NCI-H460 (cell line): Measurements from ENCODE around the gene SLC4A3. TPM values are rescaled to one million over a fixed set of nuclear protein-coding genes. Genes with fewer than 3 reads are reported as not detected.
"Not testable (repeated sequence)": the region's sequence is repeated elsewhere in the genome, so short reads cannot be mapped to it uniquely, and the experiment has no call there.

Source experiments
- DNase-seq: peaks from one replicate; pipeline ENCODE4 v3.0.0-alpha.2; 2016; ENCODE audit warnings: low read depth; ENCODE audit errors: extremely low read depth
- total RNA-seq: library from RNA; depleted of rRNA; stranded (reverse); fragments of >200 nt; shearing (Covaris generic); gene quantifications from 2 replicates; pipeline ENCODE4 v1.2.3, GENCODE V29; 2014

SLC4A3 gene
- total RNA-seq, 1 experiment from 2014 or later = 0.97 TPM

DNA sequence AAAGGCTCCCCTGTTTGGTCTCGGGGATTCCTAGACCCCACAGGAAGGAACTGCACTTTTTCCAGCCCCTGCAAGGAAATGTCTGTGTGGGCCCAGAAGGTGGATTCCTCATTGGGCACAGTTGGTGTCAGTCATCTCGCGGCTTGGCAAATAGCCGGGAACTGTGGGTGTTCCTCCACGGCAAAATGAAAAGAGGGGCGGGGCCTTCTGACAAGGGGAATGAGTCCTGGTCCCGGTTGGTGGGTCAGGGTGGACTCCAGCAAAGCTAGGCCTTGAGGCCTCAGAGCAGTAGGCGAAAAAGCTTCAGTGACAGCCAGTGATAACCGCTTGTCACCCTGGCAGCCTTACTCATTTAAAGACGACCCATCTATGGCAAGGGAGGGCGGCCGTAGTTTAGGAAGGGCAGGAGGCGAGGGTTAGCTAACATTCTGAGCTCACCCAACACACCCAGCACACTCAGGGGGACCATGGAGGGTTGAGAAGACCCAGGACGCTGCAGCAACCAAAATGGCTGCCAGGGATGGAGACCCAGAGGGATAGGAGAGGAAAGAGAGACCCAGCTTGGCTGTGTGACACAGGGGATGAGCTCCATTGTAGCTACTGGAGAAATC, 16.5 kb downstream of the SLC4A3 start:
- DNase-seq = no peak

DNA sequence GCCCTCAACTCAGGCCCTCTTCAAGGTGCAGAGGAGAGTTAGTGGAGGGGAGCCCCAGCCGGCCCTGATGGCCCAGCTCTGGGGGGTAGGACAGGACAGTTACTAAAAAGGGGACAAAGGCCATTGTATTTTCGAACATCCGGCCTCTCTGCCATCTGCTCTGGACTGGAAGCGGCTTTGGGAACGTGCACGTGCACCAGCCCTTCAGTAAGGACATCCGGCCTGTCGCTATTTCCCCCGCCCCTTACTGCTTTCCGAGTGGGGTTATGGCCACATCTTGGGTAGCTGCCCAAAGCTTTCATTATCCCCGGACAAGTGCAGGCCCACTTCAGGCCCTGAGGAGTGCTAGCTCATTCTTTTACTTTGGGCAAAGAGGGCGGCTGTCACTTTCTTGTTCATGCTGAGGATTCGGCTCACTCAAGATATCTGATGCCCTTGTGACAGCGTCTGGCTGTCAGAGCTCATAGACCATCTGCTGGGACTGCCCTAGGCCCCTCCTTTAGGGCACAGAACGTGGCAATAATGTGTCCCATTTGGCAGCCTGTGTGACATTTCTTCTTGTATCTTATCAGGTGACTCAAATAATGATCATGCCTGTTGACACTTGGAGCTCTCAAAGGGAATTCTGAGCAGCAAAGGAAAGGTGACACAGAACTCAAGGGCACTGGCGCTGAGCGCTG, 17.5 kb downstream of the SLC4A3 start:
- DNase-seq = no peak

DNA sequence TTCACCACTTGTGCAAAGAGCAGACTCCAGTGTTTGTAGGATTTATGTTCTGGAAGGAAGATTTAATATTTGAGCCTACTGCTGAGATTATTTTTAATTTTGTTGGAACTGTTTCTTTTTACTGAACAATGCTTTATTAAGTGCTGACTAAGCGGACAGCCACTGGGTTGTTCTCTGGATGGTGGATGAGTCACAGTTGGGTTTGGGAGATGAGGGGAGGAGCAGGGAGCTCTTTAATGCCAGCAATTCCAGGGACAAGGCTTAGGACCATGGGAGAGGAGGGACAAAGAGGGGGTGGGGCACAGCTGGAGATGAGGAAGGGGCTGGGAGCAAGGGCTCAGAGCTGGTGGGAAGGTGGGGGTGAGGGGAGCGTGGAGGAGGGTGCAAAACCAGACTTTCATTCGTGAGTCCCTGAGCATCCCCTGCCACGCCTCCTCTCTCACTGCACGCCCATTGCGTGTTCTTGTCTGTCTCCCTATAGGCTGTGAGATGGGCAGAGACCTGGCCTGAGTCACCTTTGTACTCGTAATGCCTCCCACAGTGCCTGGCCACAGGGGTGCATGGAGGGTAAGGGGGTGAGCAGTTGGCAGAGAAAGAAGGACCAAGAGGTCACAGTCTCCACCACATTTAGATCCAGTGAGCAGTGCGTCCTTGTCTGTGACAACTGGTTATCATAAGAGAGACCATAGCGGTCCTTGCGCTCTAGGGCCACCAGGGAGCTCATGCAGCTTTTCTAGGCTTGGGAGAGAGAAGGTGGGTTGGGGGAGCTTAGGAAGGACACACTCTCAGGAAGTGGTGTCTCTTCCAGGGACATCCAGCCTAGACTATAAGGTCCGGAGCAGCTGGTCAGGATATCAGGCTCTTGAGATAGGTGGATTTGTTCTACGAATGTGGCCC, 18.4 kb downstream of the SLC4A3 start:
- no peak for DNase-seq

DNA sequence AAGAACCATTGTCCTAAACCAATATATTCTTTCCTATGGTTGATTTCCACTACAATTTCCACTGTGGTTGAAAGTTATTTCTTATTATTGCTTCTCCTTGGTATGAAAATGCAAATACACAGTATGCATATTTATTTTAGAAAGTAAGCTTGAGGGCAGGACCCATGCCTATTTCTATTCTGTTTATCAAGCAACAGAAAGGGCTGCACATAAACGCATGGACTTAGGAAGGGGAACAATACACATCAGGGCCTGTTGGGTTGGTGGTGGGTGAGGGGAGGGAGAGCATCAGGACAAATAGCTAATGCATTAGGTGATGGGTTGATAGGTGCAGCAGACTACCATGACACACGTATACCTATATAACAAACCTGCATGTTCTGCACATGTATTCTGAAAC, 20.7 kb downstream of the SLC4A3 start:
- no peak for DNase-seq

DNA sequence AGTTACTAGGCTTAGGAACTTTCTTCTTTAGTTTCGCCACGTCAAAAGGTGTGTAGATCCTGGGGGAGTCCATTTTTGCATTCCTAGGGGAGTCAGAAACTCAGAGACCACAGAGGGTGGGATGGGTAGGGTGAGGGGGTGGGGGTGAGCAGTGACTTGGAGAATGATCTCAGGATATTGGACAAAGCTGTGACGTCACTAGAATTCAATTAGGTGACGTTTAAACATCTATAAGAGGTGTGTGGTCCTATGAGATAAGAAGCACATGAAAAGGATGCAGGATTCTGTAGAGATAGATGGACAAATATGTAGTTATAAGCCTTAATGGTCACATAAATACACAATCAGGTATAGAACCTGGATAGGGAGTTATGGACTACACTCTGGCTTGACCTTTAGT, 21.5 kb downstream of the SLC4A3 start:
- no peak for DNase-seq

DNA sequence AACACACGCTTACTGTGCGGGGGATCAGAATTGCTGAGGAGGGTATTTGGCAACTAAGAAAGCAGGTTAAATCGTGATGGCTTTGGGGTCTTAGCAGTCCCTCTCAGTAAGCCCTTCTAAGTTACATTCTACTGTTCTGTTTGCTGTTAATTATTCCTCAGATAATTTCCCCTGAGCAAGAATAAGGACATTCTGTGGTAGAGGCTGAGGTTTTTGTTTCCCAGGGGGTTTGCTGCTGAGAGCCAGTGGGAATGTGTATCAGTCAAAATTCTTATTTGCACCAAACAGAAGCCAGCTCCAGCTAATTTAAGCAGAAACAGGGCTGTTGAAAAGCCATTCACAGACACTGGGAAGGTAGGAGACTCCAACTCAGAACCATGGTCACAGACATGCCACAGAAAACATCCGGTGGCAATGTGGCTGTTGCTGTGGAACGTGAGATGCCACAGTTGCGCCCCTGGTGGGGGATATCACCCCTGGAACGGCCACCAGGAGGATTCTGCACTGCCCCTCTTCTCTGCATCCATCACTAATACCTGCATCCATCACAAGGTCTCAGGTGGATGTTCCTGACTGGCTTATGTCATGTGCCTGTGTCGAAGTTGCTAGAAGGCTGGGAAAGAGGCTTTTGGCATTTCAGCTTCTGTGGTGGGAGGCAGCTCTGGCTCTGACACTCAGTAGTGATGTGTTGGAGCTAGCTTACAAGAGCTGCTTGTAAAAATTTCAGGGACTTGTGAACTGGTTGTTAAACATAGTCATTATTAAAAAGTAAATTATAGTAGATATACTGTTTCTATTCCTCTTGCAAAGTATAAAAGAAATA, 23.2 kb downstream of the SLC4A3 start:
- DNase-seq = no peak

DNA sequence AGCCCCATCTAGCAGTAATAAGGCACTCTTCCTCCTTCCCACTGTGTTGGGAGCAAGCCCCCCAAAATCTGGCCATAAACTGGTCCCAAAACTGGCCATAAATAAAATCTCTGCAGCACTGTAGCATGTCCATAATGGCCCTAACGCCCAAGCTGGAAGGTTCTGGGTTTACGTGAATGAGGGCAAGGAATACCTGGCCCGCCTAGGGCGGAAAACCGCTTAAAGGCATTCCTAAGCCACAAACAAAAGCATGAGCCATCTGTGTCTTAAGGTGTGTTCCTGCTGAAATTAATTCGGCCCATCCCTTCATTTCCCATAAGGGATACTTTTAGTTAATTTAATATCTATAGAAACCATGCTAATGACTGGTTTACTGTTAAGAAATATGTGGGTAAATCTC, 24.2 kb downstream of the SLC4A3 start:
- not testable (repeated sequence) for DNase-seq

DNA sequence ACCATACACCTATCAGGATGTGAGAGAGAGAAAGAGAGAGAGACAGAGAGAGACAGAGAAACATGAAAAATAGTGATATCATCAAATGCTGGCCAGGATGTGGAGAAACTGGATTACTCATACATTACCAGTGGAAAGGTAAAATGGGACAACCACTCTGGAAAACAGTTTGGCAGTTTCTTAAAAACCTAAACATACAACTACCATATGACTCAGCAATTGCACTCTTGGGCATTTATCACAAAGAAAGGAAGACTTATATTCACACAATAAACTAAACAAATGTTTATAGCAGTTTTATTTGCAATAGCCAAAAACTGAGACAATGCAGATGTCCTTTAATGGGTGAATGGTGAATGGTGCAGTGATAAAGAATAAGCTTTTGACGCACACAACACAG, 29.1 kb downstream of the SLC4A3 start:
- no peak for DNase-seq

DNA sequence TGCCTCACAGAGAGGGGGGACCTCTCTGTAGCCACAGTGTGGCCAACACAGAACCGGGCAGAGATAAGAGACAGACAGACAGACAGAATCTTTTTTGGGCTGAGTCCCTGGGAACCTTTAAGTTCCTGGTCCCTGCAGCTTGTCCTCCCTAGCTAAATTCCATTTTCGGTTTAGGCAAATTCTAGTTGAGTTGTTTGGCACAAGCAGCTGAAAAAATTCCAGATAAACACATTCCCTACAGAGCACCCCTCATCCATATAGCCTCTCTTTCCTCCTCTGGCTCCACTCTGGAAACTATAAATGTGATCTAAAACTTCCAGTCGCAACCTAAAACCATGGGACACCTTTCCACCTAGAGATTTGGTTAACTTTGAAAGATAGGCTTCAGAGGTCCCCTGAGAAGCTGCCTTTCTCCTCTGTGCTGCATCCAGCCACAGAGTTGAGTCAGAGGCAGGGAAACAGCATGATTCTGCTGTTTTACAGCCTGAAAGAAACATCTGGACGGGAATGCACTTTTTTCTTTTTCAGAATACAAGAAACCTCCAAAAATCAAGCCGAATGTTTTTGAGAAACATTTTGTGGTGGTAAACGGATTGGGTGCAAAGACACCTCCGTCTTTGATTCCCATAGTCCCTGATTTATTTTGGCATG, 30.9 kb downstream of the SLC4A3 start:
- DNase-seq = no peak

DNA sequence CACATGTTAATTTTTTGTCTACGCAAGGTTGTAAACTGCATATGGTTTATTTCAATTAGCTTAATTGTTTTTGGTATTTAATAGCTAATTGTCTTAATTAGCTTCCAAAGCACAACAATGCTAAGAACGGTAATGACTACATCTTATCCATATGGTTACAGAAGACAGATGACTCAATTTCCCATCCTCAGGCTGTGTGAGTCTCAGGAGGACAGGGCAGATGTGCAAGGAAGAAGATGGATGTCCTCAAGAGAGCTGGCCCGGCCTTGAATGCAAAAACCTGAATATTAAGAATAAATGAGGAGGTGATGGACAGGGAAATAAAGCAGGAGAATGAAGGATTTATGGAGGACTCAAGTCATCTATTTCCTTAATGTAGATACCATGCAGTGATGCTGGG, 31.4 kb downstream of the SLC4A3 start:
- DNase-seq = no peak

DNA sequence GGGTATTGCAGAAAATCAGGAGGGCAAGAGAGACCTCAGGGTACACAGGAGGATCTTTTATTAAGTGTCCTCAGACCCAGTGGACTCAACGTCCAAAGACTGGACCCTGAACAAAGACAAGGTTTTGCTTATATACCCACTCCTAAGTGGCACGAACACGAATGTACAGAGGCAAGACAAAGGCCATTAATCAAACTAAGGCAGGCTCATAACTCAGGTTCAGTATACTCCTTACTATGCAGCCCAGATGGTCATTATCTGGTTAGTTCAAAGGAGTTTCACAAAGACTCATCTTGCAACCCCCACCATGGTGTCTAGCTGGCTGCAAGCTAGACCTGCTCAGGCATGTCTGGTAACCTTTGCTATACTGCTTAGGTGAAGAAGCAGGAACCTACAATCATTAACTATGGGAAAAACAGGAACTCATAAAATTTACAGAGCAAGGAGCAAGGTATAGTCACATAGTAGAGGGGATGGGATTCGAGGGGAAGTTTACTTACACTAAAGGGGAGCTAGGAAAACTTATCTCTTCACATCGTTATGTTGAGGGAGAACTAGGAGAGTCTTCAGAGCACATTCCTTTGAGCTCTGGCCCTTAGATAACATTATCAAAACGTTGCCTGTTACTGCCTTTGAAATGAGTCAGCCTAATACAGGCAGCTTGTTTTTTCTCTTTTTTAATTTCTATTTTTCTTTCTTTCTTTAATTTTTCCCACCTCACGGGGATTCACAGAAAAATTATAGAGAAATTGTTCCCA, 33.9 kb downstream of the SLC4A3 start:
- DNase-seq = no peak

DNA sequence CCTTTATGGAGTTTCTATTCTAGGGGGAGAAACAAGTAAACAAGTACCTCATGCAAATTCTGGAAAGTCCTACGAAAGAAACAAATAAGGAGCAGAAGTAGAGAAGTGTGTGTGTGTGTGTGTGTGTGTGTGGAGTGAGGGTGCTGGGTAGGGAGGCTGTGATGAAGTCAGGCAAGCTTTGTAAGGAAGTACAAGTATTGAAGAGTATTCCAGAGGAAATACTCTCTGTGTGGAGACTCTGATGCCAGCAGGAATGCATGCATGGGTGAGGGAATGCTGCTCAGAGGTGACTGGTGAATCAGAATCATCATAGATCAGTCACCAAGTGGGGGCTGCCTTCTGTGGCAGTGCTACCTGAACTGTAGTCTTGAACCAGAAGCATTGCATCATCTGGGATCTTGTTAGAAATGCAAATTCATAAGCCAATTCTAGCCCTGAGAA, 34.5 kb downstream of the SLC4A3 start:
- no peak for DNase-seq

DNA sequence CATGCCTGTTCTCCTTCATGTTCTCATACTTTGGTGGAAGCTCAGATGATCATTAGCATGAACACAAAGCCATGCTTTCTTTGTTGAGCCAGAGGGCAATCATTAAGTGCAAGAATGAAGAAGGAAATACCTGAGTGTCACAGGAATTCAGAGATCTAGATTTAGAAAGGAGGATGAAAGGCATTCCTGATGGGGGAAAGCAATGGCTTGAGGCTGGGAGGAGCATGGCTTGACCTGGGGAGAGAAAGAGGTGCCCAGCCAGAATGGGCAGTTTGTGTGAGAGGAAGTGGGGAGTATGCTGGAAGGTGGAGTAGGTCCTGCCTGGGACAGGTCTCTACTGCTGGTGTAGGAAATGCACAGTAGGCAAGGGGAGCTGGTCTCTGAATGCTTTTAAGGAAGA, 35.1 kb downstream of the SLC4A3 start:
- no peak for DNase-seq

DNA sequence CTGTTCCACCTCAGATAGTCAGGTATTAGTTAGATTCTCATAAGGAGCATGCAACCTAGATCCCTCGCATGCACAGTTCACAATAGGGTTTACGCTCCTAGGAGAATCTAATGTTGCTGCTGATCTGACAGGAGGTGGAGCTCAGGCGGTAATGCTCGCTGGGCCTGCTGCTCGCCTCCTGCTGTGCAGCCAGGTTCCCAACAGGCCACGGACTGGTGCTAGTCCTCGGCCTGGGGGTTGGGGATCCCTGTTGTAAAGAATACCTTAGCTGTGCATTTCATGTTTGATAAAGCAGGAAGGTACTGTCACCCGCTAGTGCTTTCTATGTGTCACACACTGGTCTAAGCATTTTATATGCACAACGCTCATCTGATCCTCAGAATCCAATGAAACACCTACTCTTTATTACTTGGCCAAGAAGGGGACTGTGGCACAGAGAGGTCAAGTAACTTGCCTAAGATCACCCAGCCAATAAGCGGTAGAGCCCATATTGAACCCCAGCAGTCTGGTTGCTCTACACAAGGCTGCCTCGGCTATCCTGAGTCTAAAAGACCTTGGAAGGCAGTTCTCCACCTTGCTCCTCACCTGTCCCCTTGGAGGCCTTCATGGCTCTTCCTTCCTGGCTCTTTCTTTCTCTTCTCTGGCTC, 35.8 kb downstream of the SLC4A3 start:
- no peak for DNase-seq

DNA sequence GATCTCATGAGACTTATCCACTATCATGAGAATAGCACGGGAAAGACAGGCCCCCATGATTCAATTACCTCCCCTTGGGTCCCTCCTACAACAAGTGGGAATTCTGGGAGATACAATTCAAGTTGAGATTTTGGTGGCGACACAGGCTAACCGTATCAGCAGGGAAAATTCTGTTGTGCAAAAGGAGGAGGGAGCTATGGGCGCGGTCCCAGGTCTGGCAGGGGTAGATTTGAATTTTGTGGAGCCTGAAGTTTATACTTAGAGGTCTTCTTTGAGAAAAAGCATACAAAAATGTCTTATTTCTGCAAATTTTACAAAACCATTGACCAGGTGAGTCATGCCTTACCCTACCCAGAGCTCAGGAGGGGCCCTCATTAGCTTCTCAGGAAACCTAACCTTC, 36.6 kb downstream of the SLC4A3 start:
- no peak for DNase-seq

DNA sequence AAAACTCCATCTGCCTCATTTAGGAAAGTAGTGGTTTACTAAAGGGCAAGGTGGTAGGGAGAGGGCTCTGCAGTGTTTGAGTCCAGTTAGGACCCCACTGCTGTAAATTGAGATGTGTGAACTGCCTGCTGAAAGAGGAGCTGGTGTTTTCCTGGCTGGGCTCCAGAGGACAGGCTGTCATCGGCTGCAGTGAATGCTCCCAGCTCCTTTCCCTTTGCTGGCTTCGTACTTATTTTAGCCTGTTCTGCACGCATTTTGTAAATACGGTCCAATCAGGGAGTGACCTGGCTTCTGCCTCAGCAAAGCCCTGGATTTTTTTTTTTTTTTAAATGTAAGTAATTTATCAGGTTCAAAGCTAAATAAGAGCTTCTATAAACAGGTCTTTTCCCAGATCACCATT, 37.5 kb downstream of the SLC4A3 start:
- DNase-seq = no peak

DNA sequence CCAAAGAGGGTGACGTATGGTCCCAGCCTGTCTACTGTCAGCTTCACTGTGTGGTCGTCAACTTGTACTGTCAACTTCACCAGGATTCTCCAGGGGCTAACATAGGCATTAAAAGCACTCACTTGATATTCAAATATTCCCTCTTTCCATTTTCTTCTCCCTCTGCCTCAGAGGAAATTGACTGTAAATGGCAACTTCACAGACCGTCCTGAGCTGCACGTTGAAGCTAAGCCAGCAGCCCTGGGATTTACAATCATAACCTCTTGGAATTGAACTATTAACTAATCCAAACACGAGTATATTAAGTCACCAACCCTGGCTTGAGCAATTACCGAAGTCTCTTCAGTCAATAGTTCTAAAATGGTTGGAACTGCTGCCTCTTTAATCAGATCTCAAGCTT, 38.5 kb downstream of the SLC4A3 start:
- no peak for DNase-seq

DNA sequence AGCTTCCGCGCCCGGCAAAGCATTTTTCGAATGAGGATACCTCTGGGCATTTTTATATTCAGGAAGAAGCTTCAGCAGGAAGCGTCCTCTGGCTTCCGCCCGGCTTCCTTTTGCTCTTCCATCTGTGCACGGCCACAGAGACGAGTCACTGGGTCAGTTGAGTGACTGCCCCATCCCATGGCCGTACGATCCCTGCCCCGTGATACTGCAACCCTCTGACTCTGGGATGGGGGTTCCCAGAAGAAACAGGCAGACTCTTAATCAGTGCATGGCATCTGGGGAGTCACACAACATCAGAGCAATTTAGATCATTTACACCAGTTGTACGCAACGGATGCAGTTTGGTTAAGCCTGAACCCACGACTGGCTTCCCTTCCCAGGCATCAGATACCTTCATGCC, 40.9 kb downstream of the SLC4A3 start:
- no peak for DNase-seq

DNA sequence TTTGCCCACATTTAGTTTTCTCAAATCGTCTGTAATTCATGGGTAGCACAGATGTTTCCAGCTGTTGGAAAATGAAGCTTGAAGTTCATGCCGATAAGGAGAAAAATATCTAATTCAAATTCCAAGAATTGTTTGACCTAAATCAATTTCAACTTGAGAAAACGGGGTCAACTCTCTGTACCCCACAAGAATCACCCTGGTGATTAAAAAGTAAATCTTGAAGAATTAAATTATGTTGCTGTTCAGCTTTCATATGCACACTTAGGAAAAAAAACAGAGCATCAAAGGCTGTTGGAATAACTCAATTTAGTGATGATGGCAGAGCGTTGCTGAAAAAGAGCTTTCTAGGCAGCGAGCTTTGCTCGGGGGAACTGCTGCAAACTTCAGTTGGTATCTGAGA, 43.0 kb downstream of the SLC4A3 start:
- DNase-seq = no peak
